ENCODE data around the gene BANF2. TPM values are rescaled to one million over a fixed set of nuclear protein-coding genes. Genes with fewer than 3 reads are reported as not detected.

BANF2 gene
- total and polyA plus RNA-seq, 3 donors from 2014 or later, result 29.5 to 133 (median 60.2) TPM

DNA sequence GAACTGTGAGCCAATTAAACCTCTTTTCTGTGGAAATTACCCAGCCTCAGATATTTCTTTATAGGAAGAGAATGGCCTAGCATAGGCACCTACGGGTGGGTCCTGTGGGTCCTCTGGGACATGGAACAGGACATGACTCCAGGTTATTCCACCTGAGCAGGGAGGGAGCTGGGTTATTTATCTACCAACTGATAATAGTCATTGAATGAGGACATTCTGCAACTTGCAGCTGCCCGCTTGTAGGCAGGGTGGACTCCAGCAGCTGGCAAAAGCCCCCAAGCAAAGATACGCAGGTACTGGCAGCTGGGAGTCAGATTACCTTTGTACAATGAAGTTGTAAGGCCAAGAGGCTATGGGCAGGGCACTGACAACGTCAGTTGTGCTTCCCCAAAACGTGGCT is 1.4 kb upstream of the BANF2 start:
- WGBS, 2 donors, result 73 to 77% methylated on average over 5 of the region's 5 CpGs
- Histone ChIP-seq H3K27ac (no peak overlapping the region), H3K27me3 (no peaks in the 10 kb centered on the region), H3K4me3 (no peak overlapping the region), H3K4me1 (no peaks in the 10 kb centered on the region), H3K36me3 (ENCODE audit: low read depth, missing control alignments) (no peaks in the 10 kb centered on the region), H3K9me3 (no peaks in the 10 kb centered on the region)
- intact Hi-C loops (cut with DNase I; ENCODE audit: low total_unique reads), result no loop called here
- DNase-seq, result no peak
- TF ChIP-seq POLR2A (IDR thresholded peaks at IDR 0.05), result no peak
- TF ChIP-seq, protein P1, sequence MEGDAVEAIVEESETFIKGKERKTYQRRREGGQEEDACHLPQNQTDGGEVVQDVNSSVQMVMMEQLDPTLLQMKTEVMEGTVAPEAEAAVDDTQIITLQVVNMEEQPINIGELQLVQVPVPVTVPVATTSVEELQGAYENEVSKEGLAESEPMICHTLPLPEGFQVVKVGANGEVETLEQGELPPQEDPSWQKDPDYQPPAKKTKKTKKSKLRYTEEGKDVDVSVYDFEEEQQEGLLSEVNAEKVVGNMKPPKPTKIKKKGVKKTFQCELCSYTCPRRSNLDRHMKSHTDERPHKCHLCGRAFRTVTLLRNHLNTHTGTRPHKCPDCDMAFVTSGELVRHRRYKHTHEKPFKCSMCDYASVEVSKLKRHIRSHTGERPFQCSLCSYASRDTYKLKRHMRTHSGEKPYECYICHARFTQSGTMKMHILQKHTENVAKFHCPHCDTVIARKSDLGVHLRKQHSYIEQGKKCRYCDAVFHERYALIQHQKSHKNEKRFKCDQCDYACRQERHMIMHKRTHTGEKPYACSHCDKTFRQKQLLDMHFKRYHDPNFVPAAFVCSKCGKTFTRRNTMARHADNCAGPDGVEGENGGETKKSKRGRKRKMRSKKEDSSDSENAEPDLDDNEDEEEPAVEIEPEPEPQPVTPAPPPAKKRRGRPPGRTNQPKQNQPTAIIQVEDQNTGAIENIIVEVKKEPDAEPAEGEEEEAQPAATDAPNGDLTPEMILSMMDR (IDR thresholded peaks at IDR 0.05), result no peak

DNA sequence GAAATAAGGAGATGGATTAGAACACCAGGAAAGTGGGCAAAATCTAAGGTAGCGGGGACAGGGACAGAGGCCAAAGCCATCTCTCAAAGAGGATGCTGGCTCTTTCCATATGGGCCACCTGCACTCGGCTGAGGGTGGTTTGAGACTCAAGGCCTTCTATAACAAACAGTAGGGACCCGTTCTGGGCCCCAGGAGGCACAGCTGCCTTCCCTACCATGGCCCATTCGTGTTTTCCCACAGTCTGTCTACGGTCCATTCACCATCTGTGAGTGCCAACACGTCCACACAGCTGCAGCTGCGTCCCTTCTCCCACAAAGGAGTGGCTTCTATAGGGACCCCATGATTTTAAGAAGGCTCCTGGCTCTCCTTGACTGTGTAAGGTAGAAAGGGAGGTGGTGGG is 871 bp downstream of the BANF2 start:
- H3K9me3 ChIP-seq, result no peaks in the 10 kb centered on the region
- no peaks in the 10 kb centered on the region for H3K36me3 ChIP-seq (ENCODE audit: low read depth, missing control alignments)
- no peaks in the 10 kb centered on the region for H3K4me1 ChIP-seq
- no peak for TF ChIP-seq POLR2A (IDR thresholded peaks at IDR 0.05)
- TF ChIP-seq, protein P1 (IDR thresholded peaks at IDR 0.05), result no peak
- no peak overlapping the region for H3K27ac ChIP-seq
- no peaks in the 10 kb centered on the region for H3K27me3 ChIP-seq
- DNase-seq, result no peak
- no peak overlapping the region for H3K4me3 ChIP-seq
- 80 to 96% methylated on average over 7 of the region's 7 CpGs for WGBS, 2 donors
- intact Hi-C loops (cut with DNase I; ENCODE audit: low total_unique reads), result no loop called here

DNA sequence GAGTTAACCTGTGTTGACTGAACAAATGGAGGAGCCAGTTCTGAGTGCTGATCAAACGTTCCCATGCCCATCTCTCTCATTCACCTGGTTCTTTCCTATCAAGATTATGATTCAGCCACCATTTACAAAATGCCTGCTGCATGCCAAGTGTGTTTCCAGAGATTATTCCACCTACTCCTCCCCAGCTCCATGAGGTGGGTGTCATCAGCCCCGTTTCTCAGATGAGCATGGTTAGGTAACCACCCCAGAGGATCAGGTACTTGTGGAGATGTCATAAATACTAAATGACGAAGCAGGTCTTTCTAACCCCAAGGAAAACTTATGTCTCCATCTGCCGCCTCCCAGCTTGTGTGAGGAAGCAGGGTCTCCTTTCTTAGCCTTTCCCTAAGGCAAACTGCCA is 2.1 kb downstream of the BANF2 start:
- H3K4me1 ChIP-seq, result no peaks in the 10 kb centered on the region
- H3K4me3 ChIP-seq, result no peak overlapping the region
- H3K27ac ChIP-seq, result no peak overlapping the region
- H3K9me3 ChIP-seq, result no peaks in the 10 kb centered on the region
- no peaks in the 10 kb centered on the region for H3K27me3 ChIP-seq
- no peak for DNase-seq
- H3K36me3 ChIP-seq (ENCODE audit: low read depth, missing control alignments), result no peaks in the 10 kb centered on the region
- 90 to 92% methylated on average over 4 of the region's 4 CpGs for WGBS, 2 donors
- TF ChIP-seq, protein P1 (IDR thresholded peaks at IDR 0.05), result no peak
- intact Hi-C loops (cut with DNase I; ENCODE audit: low total_unique reads), result no loop called here

DNA sequence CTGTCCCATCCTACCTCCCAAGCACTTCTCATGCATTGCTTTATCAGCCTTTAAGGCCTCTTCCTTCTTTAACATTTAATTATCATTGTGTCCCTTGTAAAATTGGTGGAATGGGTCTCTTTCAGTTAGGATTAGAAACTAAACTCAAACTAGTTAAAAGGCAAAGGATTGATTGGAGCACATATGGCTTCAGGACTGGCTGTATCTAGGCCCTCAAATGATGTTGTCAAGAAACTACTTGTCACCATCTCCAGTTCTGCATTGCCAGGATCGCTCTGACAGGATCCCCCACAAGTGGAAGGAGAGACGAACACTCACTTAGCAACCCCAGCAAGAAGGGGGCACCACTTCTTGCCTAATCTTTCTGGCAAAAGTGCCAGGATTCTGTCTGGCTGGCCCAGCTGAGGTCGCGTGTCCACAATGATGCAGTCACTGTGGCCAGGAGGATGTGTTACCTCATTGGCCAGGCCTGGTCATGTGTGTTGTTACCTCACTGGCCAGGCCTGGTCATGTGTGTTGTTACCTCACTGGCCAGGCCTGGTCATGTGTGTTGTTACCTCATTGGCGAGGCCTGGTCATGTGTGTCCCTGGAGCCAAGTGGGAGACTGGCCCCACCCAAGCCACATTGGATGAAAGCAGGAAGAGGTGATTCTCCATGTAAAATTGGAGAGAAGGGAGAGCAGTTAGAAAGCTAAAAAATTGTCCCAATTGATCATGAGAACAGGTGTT is 5.0 kb downstream of the BANF2 start:
- 97 to 98% methylated on average over 5 of the region's 5 CpGs for WGBS, 2 donors
- TF ChIP-seq, protein P1 (IDR thresholded peaks at IDR 0.05), result no peak
- TF ChIP-seq POLR2A (IDR thresholded peaks at IDR 0.05), result no peak
- no peaks in the 10 kb centered on the region for H3K4me1 ChIP-seq
- H3K4me3 ChIP-seq, result no peak overlapping the region
- no peaks in the 10 kb centered on the region for H3K27me3 ChIP-seq
- no peaks in the 10 kb centered on the region for H3K36me3 ChIP-seq (ENCODE audit: low read depth, missing control alignments)
- intact Hi-C loops (cut with DNase I; ENCODE audit: low total_unique reads), result no loop called here
- no peaks in the 10 kb centered on the region for H3K9me3 ChIP-seq
- no peak overlapping the region for H3K27ac ChIP-seq
- no peak for DNase-seq

DNA sequence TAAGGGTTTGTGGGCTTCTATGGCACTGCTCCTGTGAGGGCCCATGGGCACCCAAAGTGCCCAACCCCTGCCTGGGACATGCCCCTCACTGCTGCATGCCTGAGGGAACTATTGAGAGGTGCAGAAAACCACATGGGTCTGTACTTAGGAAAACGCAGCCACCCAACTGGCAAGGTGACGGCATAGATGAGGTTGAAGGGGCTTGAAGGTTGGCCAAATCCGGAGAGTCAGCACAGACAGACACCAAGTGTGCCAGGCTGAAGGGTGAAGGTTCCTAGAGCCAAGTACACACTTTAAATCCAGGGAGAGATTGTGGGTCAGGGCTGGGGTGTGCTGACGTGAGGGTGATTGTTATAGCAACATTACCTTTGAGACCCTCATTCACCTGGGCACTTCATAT is 6.2 kb downstream of the BANF2 start:
- Histone ChIP-seq H3K27me3 (no peaks in the 10 kb centered on the region), H3K36me3 (ENCODE audit: low read depth, missing control alignments) (no peaks in the 10 kb centered on the region), H3K4me1 (peaks cover 5% of the 10 kb centered on the region), H3K9me3 (no peaks in the 10 kb centered on the region), H3K27ac (no peak overlapping the region), H3K4me3 (no peak overlapping the region)
- 81 to 89% methylated on average over 4 of the region's 4 CpGs for WGBS, 2 donors
- intact Hi-C loops (cut with DNase I; ENCODE audit: low total_unique reads), result no loop called here
- TF ChIP-seq, protein P1 (IDR thresholded peaks at IDR 0.05), result no peak
- TF ChIP-seq POLR2A (IDR thresholded peaks at IDR 0.05), result no peak
- no peak for DNase-seq

Data from testis (tissue), 3 donors.